Stimulated activated CD4-positive, alpha-beta T cell treated with anti-CD3 and anti-CD28 coated beads, Interleukin-4, amount 100 ng/mL, for 48 hours (primary cell): ENCODE data around the gene TENM3.

Source experiments
- DNase-seq, 2 donors: peaks; one replicate each; pipeline ENCODE4 v3.0.0-alpha.2; 2020; ENCODE audit warnings: low read depth in 2 of 2

The TENM3 gene

DNA sequence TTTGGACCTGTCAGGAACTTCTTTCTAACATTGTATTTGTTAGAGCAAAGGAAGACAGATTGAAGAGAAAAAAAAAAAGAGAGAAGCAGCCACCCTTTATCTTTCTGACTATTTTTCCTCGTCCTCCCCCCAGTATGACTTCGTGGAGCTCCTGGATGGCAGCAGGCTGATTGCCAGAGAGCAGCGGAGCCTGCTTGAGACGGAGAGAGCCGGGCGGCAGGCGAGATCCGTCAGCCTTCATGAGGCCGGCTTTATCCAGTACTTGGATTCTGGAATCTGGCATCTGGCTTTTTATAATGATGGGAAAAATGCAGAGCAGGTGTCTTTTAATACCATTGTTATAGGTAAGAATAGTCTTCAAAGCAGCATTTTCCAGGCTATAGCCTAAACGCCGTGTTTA is 436.3 kb downstream of the TENM3 start:
- DNase-seq, result no peak

DNA sequence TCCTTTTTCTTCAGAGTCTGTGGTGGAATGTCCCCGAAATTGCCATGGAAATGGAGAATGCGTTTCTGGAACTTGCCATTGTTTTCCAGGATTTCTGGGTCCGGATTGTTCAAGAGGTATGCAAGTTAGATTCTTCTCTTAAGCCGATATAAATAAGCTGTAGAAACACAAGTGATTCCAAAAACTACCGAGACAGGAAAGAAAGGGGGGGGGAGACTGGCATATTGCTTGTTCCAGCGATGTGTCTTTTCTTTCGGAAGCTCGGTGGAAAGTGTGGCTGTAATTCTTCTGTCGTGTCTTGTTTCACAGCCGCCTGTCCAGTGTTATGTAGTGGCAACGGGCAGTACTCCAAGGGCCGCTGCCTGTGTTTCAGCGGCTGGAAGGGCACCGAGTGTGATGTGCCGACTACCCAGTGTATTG is 437.0 kb downstream of the TENM3 start:
- no peak for DNase-seq

DNA sequence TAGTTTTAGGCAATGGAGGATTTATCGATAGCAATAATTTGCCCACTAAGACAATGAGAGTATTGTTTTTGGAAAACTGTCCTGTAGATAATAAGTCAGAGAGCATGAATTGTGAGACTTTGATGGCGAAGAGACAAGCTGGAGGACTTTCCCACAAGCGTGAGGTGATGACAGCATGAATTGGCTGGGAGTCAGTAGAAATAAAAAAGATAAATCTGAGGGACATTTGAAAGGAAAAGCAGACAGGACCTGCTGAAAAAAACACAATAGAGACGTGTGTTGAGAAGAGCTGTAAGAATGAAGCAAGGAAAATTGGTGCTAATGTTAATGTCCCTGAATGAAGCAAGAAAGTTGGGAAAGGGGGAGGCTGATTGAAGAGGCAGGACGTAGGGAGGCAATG is 440.5 kb downstream of the TENM3 start:
- no peak for DNase-seq

DNA sequence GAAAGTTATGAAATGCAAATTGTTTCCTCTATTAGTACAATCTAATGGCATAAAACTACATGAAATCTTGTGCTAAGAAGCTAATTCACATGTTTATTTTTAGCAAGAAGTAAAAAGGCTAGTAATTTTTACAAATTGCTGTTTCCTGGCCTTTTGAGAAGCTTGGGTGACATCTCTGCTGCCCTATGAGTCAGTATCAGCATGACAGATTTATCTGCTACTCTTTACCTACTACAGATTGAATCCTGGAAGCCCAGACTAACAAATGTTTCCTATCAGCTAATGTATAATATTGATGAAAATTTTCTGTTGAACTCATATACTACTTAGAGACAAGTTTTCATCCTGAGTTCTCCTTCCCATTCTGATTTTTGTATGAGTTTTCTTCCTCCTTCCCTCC is 441.6 kb downstream of the TENM3 start:
- DNase-seq, result no peak

DNA sequence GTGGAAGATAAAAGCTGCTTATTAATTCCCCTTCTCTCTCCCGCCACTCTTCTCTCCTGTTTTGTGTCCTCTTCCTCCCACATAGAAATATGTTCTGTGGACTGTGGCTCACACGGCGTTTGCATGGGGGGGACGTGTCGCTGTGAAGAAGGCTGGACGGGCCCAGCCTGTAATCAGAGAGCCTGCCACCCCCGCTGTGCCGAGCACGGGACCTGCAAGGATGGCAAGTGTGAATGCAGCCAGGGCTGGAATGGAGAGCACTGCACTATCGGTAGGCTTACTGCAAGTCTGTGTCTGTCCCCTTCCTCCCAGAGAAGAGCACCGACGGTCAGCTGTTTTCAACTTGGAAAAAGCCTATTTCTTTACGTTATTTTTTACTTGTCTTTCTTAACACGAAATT is 444.9 kb downstream of the TENM3 start:
- no peak for DNase-seq

DNA sequence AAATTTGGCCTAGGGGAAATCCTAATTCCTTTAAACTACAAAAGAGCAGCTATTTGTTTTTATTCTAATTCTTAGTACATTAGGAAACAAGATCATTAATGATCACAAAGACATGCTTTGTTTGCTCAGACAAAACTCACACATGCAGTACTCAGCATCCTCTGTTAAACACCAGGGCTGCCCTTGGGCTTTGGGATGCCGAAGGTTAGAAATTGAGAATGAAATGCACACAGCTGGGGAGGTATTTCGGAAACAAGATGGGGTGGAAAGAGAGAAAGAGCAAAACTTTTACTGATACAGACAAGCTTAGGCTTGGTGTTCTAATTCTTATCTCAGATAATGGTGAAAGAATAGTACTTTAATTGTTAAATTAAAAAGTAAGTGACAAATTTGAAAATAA is 451.3 kb downstream of the TENM3 start:
- DNase-seq, result no peak

DNA sequence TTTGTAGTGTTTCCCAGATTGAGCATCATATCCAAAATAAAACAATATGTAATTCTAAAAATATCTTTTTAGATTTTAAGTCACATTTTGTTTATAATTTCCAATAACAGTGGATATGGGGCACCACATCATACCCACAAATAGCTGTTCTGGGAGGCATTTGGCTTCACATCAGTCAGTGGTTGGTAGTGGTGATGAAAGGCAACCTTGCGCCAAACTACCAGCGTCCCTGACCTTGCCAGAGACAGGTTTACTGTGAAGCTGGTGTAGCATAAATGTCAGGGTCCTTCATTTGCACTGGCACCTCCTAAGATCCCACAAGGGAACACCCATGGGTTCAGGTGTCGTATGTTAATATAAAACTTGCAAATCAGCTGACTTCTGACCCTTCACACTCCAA is 451.8 kb downstream of the TENM3 start:
- DNase-seq, result no peak

DNA sequence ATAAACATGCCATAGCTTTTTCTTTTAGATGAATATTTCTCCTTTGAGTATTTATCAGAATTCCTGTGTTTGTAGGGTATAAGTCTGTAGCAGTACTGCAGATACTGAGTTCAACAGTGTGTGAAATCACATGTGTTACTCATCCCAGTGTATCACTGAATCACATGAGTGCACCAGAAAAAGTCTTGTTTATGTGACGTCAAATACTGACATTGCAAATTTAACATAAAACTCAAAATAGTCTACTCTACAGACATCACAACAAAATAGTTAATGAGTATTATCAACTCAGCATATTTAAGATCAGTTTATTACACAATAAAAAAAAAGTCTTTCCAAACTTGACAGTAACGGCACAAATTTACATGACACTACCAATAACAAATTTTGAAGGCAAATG is 452.6 kb downstream of the TENM3 start:
- no peak for DNase-seq

DNA sequence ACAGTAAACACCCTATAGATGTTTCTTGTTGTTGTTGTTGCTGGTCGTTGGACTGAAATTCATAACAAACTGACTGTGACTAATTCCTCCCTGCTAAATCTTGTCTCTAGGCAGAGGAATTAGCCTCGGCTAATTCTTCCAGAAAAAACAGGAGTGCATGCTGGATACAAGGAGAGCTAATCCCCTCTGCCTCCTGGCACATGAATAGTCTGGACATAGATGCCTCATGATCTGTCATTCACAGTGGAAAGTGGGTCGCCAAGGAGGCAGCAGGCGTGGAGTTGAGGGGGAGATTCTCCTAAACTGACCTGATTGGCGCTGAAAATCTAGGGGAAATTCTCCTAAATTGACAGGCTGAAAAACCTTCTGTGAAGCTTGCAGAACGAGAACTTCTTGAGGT is 453.9 kb downstream of the TENM3 start:
- DNase-seq, result no peak

DNA sequence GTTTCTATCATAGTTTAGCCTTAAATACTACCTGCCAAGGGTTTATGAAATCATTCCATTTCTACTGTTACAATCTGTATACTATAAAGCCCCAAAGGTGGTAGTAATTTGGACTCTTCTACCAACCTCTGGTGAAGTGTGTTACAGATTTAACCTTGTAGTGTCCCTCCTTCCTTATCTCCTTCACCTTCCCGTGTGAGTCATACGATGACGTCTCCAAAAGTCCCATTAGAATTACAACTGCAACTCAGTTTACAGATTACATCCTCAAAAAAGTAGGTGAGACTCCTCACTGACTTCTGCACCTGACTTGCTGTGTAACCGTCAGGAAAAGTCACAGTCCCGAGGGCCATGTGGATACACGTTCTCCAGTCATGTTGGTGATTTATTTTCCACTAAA is 455.0 kb downstream of the TENM3 start:
- DNase-seq, result no peak

DNA sequence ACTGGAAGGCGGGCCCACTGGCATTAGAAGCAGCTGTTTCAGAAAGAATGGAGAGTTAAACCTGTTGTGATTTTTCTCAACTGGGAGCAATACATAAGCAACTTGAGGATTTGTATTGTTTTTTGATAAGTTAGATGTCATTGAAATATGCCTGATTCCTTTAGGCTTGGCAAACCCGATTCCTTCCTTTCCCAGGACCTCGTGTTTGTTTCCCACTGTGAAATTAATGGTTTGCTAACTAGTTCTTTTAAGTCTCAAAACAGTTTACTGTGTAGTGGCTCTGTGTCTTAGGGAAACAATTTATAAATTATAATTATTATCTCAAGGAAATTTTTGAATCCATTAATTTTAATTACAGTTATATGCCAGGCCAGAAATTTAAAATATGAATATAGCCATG is 456.0 kb downstream of the TENM3 start:
- DNase-seq, result no peak

DNA sequence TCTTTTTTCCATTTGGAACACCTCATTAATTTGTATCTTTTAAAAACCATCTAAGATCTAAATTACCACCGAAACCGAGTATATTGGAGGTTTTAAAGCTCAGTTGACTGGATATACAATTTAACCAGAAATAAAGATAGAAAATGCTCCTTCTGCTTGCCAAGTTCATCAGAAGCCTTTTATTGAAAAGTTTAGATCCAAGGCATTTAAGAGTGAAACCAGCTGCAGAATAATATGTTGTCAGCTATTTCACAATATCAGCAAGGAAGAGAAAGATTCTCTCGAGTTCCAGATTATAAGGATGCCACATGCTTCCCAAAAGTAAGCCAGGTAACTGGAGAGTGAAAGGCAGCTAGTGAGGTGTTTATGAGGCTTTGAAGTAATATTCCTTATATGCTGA is 456.6 kb downstream of the TENM3 start:
- no peak for DNase-seq

DNA sequence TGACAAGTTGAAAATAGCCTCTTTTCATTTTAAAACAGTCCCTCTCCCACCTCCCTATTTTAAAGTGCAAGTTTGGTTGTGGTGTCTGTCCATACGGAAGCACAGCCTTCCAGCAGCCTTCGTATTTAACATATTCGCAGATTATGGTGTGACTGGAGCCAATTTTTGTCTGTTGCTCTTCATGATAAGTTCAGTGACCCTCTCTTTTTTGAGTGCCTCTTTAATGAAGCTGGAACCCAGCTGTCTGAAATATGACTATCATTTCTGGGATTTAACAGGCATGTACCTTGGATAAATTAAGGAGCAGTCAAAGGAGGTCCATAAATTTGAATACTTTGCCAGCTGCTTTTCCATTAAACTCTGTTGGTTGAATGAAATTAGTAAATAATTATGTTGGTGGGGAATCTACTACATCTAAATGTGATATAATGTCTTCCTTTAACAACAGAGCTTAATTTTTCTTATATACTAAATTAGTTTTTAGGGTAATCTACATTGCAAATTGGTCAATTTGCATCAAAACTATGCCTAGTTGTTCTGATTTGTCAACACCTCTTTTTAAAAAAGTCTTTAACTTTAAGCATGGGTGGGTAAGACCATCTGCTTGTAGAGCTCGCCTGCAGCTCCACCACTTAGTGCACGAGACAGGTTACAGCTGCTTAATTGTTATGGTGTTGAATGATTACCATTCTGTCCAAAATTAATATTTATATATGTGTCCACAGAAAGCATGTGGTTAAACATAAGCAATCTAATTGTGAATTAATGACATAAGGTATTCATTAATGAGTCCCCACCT is 457.4 kb downstream of the TENM3 start:
- no peak for DNase-seq

DNA sequence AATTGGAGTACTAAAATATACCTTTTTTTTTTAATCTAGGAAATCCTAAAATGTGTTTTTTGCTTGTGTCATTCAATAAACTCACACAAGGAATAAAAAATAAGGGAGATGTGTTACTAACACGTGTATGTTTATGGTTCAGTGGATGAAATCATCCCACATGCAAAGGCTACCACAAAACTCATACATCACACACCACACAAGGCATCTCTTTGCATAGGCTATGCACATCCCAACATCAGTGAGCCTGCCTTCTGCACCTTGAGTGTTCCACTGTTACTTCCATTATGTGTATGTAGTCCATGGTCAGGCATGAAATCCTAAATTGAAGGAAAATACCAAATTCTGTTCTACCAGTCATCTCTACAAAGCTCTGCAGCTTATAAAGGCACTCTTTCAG is 460.9 kb downstream of the TENM3 start:
- no peak for DNase-seq

DNA sequence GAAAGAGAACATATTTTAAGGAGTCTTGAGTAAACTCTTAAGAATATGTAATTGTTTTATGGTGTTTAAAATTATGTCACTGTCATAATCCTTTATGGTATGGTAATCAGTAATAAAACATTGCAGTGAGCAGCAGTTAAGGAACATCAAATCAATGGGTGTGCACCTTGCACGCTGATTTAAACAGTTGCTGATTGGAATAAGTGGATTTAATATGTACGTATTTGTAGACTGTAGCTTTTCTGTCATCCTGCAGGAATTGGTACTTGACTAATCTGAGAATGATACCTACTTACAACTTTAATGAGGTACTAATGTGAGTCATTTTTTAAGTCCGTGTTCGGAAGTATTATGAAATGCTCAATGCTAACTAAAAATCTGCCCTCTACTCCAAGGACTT is 461.7 kb downstream of the TENM3 start:
- DNase-seq, result no peak

DNA sequence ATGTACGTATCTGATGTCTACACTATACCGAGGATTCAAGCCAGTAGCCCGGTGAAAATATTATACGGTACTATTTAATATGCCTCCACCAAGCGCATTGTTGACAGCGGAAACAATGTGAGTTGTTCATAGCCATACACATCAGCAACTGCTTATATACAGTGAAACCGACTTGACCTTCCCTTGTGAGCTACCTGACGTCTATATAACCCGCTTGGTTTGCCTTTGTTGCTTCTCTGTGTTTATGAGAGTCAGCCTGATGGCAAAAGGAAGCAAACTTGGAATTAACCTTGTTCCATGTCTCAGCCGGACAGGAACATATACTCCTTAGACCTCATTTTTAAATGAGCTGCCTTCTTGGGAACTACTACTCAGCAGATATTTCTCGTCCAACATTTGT is 462.2 kb downstream of the TENM3 start:
- DNase-seq, result no peak

DNA sequence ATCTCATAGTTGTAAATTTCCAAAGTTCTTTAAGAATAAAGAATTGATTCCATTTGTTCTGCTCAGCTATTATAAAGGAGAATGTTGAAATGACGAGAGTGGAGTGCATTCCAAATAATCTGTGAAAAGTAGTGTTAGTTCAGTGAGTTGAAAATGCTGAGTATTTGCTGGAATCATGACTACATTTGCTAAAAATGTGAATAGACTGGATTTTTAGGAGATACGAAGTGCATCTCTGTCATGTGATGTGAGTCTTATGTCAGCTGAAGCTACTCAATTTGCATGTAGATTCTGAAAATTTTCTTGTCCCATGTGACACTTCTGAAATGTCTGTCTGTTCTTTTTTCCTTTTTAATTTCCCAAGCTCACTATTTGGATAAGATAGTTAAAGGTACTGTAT is 468.0 kb downstream of the TENM3 start:
- no peak for DNase-seq

DNA sequence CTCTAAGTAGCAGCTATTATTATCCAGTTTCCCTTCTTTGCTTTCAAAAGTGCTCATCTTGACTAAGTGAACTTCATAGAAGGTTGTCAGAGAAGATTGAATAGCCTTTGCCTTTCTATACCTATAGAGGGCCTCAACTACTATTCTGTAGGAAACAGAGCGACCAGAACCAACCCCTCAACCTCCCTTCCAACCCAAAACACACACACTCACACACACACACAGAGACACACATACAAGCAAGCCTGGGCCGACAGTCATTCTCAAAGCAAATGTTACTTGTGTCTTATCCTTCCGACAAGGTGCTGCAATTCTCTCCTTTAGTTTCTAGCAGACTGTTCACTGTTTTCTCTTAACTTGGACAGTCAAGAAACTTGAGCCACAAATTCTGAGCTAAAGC is 472.3 kb downstream of the TENM3 start:
- no peak for DNase-seq

DNA sequence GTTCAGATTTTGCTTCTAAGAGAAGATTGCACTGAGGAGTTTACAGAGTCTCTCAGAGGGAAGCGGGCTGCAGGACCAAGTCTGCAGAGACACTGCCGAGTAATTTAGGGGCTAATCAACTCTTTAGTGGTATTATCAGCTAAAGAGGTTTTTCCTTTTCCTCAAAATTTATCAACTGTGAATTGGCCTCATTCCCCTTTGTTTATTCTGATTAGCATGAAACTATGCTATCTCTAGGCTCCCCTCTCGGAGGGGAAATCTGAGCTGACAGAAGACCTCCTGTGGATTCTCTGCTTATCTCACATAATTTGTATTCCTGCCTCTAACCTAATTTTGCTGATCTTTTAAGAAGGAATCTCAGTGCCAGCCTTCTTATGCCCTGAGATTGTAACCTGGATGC is 473.0 kb downstream of the TENM3 start:
- no peak for DNase-seq

DNA sequence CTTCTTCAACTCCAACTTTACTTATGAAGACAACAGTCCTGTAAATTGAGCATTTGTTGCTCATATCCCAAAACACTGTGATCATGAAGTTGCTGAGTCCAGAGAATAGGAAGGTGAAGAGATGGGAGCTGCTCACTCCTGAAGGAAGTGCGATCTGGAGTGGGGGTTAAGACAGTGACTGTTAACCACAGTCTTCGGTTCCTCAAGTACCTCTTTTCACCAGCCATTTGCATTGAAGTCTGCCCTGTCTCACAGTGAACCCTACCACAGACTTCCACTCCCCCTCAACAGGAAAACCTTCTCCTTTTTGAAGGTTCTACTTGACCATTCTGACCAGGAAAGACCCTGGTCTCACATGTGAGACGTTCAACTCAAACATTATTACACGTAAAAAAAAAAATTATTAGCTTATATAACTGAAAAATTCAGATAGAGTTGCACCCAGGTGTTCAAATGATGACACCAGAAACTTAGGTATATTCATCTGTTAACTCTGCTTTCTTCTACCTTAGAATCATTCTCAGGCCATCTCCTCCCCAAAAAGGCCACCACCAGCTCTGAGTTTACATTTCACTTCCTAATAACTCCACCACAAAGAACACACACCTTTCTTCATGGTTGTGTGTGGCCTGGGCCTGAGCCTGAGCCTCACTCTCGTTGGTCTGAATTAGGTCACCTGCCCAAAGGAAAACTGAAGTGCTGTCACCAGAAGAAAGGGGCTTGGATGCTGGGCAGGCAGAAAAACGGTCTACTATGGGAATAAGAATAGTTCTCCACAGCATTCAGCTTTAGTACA is 474.8 kb downstream of the TENM3 start:
- DNase-seq, result no peak

DNA sequence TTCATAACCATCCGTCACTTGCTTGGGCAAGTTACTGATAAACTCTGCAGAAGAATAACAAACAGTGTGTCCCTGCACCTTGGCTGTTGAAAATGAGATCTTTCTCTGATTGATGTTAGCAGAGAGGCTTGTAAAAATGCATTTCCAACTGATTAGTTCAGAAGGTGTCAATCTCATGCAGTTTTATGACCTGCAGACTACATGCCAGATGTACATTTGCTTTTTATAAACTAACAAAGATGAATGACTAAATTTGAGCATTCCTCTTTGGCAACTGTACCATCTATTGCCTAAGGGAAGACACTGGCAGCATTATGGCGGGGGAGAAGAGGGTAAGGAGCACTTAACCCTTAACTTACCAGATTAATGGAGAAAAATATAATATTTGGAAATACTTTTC is 481.2 kb downstream of the TENM3 start:
- no peak for DNase-seq

DNA sequence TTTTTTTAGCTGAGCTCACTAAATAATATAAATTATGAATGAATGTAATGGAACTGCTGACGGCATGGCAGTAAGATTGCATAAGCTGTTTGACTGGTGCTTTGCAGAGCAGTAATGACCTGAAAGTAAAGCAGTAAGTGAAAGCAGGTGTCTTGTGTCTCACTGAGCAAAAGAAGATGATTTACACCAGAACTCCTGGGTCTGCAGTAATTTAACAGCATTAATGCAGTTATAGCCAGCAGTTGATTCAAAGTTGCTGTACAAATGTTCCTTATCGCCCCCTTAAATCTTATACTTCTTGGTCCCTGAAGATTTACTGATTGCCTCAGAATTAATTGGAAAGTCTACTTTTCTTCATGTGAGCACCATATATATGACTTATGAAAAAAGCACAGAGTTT is 486.3 kb downstream of the TENM3 start:
- DNase-seq, result no peak

DNA sequence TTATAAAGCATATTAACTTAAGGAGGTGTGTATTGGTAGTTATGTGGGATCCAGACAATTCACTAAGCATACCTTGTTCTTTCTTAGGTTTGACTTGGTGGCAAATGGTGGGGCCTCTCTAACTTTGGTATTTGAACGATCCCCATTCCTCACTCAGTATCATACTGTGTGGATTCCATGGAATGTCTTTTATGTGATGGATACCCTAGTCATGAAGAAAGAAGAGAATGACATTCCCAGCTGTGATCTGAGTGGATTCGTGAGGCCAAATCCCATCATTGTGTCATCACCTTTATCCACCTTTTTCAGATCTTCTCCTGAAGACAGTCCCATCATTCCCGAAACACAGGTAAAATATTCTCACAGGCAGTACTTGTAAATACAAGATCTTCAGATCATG is 487.6 kb downstream of the TENM3 start:
- no peak for DNase-seq
